LoVo (cell line): Measurements from ENCODE around the gene MRNIP.

ENCODE experiments used
- DNase-seq: peaks from one replicate; pipeline ENCODE4 v3.0.0-alpha.2; 2016; ENCODE audit warnings: low spot score

The MRNIP gene, protein sequence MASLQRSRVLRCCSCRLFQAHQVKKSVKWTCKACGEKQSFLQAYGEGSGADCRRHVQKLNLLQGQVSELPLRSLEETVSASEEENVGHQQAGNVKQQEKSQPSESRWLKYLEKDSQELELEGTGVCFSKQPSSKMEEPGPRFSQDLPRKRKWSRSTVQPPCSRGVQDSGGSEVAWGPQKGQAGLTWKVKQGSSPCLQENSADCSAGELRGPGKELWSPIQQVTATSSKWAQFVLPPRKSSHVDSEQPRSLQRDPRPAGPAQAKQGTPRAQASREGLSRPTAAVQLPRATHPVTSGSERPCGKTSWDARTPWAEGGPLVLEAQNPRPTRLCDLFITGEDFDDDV

DNA sequence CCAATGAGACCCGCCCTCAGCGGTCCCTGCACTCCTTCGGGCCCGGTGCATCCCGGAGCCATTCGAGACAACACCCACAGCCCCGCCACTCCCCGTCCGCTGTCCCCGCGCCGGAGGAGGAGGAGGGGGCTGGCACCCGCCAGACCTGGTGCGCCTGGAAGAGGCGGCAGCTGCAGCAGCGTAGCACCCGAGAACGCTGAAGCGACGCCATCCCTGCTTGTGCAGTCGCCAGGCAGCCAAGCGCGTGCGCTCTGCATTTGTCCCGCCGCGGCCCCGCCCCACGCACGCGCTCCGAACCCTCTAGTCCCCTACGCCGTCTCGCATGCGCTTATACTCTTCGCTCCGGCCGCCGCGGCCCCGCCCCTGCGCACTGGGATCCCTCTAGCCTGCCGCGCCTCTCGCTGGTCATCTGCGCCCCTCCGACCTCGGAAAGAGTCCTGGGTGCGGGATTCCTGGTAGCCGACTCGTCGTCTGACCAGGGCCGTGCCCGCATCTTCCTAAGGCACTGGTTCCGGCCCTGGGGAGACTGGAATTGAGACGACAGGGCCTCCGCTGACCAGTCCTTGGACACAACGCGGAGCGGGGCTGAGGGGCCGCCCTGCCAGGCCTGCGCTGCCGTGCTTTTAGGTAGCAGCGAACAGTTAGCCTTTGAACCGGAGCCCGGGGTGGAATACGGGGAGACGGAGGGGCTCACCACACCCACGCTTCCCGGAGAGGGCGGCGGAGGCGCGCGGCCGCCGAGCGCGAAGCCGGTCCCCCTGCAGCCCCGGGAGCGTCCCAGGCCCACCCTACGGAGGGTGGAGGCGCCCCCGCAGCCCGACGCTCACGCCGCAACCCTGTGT is at the start of gene MRNIP:
Gene MRNIP (minus strand): TSS at position 232 of the 842 bp plus-strand sequence. CDS start 21 bp downstream, at position 211.
- DNase-seq = peak; percentile 98

DNA sequence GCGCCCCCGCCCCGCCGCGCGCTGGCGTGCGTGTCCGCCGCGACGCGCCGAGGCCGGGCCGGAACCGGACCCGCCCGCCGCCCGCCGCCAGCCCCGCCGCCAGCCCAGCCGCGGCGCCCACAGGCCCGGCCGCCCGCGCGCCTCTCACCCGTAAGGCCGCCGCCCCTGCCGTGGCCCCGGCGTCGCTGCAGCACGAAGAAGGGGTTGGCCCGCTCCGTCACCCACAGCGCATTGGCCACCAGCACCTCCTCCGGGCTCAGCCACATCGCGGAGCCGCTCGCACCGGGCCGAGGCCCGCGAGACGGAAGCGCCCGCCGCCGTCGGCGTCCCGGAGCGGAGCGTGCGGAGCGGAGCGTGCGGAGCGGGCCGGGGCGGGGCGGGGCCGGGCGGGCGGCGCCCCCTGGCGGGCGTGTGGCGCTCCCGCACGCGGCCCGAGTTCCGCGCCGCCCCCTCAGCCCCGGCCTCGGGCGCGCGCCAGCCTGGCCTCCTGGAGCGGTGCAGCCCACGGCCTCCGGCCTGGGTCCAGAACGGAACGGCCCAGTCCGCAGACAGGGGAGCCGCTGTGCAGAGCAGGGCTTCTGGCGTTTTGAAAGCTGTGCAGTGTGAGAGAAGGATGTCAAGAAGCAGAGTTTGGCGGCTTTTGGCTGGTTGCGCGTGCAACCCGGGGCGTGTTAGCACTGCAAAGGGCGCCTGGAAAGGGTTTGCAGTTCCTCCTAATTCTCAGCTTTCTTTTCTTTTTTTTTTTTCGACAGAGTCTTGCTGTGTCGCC is 49.1 kb upstream of the MRNIP start, which contains the start of gene TBC1D9B:
Gene TBC1D9B (minus strand): TSS at position 342 of the 769 bp plus-strand sequence. CDS start 76 bp downstream, at position 266.
- DNase-seq = peak; percentile 86

DNA sequence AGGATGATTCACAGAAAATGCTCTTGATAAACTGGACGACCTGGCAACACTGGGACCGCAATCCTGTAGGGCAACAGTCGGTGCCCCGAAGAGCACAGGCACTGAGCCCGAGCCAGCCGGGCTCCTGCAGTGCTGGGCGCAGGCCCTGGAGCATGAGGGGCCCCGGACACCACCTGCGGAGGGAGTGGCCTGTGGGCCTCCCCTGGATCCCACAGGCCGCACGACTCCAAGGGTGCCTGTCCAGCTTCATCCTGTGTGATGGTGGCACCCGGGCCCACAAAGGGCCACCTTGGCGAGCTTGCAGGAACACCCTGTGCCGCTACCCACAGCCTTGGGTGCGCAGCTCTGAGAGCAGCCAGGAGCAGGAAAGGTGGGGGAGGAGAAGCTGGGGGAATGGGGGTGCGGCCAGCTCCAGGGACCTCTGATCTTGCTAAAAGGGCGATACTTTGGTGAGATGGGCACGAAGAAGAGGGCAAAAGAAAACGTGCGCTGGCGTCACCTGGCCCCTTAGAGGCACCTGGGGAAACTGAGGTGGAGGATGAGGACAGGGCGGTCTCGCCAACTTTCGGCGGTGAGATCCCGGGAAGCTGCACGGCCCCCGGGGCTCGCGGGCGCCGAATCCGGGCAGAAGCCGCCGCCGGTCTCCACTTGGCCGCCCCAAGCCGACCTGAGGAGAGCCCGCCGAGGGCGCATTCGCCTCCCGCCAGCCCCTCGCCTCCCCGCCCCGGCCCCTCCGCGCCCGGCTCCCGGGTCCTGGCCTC is 48.4 kb upstream of the MRNIP start:
- peak; percentile 28 for DNase-seq

DNA sequence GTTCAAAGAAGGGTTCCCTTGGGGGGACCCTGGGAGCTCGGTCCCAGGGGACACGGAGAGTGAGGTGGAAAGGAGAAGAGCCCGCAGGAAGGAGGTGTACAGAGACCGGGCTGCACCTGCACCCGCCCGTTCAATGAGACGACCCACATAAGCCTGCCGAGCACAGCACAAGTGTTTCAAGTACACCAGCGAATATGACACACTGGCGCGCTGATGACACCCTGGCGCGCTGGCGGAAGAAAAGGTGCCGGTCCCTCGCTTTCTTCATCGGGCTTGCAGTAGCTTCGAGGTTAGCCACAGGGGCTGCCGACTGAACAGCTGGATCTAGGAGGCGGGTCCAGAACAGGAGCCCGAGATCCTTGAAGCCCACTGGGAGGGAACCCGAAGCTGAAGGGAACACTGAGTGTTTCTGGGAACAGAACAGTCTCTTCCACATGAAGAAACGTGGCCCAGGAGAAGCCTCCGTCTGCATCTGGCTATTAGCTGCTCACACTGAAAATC is 47.7 kb upstream of the MRNIP start:
- no peak for DNase-seq

DNA sequence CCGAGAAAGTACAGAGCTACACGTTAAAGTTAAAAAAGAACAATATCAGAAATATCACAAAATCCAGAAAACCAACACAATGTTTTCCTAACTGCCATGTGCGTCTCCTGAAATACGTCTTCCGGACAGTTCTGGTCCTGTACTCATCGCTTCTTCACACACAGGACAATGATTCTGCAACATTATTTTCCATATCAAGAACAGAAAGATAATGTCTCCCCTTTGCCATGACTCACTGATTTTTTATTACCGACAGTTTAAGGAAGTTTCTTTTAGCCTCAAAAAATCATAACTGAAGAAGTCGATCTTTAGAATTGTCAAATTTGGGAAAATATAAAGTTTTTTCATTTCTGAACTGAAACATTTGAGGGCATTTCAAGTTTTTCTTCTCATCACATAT is 46.5 kb upstream of the MRNIP start:
- DNase-seq = no peak

DNA sequence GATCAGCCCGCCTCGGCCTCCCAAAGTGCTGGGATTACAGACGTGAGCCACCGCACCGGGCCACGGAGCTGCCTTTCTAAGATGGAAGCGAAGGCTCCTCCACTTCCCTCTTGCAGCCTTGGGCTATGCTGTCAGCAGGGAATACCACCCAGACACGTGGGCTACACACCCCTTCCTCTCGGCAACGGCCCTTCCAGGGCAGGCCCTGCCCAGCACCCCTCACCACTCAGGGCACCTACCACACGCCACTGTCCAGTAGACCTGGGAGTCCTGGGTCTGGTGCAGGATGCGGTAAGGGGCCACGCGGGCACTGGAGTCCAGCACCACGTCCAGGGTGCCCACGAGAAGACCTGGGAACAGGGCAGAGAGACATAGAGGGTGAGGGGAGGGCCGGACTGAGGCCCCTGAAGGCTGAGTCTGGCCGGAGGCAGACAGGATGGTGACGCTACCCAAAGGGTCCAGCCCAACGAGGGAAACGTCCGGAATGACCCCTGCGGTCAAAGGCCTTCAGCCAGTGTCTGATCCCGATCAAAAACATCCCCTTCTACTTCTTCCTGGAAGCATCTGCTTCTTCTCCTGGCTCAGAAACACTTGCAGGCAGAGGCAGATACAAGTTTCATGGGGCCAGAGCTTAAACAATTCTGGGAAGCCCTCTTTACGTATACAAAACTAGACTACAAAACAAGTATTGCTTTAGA is 46.0 kb upstream of the MRNIP start:
- no peak for DNase-seq

DNA sequence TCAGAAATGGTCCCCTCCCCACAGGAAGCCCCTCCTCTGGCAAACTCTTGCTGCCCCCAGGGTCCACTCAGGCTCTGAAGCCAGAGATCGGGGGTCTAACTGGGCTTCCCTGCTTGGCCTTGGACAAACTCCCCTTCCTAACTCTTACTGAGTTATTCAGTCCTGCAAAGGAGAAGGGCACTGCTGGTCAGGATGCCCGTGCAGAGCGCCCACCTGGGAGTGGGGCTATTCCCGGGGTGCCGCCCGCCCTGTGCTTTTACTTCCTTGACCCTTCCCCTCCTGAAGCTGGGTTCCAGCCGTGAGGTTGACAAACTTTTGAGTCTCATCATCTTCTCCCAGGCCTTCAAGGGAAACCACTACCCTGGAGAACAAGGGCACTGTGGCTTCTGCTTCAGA is 44.1 kb upstream of the MRNIP start:
- DNase-seq = no peak

DNA sequence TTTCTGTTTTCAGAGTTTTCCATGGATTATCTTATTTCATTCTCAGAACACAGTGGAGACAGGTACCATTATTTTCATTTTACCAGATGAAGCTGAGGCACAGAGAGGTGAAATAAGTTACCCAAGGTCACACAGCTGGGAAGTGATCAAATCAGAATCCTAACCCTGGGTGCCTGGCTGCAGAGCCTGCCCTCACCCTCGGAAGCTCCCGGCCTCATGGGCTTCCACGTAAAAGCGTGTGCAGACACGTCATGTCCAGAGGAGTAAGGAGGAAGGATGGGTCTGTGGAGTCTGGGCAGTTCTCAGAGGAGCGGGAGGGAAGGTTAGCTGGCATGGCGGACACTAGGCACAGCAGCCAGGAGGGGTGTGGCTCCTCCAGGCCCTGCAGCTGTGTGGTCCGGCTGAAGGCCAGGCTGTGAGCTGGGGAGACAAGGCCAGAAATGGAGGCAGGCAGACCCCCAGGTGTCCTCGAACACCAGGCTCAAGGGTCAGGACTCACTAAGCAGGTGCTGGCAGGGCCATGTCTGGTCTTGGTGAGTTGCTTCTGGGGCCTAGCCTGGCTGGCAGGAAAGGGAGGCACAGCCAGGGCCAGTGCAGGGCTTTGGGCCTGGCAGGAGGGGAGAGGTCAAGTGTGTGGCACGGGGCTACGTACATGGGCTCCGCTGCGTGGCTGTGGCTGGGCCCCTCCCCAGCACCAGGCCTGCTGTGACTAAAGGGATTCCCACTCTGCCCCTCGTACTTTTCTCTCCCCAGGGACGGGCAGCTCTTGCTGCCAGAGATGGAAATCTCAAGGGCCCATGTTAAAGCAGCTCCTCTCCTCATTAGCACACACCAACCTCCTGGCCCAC is 43.5 kb upstream of the MRNIP start:
- no peak for DNase-seq

DNA sequence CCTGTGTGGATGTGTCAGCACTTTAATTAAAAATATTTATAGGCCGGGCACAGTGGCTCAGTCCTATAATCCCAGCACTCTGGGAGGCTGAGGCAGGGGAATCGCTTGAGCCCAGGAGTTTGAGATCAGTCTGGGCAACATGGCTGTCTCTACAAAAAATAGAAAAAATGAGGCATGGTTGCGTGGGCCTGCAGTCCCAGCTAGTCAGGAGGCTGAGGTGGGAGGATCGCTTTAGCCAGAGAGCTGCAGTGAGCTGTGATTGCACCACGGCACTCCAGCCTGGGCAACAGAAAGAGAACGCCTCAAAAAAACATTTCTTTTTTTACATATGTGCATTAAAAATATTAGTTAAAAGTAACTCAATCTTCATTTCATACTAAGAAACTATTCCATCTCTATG is 42.8 kb upstream of the MRNIP start:
- DNase-seq = no peak

DNA sequence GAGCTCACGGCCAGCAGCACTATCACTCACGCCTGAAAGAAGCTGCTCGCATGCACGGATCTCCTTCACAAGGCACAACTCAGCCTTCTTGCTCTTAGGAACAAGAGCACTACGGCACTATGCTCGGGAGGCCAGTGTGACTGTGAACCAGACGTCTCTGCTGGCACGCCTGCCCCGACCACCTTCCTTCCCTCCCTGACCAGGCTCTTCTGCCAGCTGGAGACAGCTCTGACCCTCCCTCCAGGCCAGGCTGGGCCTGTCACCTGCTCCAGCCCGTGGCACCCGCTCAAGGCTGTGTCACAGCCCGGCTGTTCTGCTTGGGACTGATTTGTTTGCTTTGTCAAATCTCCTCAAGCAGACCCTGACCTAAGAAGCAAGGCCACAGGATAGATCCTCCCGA is 42.1 kb upstream of the MRNIP start:
- no peak for DNase-seq

DNA sequence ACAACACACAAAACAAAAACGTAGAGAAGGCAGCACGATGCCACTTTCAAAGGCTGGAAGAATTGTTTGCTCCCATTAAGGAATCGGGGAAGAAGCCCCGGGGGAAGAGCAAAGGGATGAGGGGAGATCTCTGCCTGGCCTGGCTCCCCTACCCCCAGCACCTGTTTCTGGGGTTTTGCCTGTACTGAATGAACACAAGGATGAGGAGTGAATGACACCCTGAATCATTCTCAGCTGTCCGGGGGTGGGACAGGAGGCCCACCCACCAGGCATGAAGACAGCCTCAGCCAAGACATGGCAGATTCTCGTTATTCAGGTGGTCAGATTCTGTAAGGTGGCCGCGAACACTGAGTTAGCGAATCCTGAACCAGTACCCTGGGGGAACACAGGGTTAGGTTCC is 41.6 kb upstream of the MRNIP start:
- no peak for DNase-seq

DNA sequence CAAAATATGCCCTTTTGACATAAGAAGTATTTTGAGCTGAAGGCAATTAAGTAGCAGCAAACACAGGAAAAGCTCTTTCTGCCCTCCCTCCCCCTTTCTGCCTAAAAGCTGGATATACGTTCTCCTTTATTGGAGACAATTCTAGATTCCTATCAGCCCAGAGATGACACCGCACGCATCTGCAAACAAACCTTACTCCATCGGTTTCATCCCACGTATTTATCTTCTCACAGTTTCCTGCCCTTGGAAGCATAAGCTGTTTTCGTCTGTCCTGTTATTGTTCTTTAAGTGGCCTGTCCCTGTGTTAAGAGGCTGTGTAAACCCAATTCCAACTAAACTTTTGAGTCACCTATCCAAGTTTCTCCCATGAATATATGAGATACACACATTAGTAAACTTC is 37.2 kb upstream of the MRNIP start:
- no peak for DNase-seq

DNA sequence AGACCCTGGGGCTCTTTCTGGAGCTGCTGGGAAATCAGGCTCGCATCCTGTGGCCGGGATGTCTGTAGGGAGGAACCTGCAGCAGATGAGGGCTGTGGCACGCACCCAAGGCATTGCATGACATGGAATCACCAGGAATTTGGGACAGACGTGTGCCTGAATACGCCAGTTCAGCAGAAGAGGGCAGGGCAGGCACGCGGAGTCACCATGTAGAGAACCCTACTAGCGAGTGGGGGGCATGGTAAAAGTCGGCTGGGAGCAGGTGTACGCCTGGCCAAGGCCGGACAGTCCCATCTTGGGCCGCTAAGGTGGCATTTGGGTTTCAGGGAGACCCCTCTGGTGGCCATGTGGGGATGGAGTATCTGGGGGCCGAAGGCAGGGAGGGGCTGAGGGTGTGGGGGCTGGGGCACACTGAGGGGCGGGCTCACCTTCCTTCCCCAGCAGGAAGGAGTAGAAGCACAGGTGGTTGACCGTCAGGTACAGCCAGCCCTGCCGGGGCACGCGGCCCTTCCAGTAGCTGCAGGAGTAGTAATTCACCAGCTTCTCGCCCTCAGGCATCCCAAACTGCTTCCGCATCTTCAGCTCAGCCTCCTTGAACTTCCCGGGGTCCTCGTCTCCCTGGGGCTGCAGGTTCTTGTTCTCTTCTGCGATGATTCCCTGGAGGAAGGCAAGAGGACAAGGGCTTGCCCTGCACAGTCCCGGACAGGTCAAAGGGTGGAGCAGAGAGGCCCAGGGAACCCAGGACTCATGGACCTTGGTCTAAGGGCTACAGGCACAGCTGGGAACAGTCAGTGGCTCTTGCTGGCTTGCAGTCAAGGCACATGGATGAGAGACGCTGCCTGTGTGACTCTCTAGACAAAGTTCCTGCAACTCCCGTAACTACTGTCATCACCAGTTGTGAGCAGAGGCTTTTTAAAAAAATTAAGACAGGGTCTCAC is 35.6 kb upstream of the MRNIP start:
- DNase-seq = no peak

DNA sequence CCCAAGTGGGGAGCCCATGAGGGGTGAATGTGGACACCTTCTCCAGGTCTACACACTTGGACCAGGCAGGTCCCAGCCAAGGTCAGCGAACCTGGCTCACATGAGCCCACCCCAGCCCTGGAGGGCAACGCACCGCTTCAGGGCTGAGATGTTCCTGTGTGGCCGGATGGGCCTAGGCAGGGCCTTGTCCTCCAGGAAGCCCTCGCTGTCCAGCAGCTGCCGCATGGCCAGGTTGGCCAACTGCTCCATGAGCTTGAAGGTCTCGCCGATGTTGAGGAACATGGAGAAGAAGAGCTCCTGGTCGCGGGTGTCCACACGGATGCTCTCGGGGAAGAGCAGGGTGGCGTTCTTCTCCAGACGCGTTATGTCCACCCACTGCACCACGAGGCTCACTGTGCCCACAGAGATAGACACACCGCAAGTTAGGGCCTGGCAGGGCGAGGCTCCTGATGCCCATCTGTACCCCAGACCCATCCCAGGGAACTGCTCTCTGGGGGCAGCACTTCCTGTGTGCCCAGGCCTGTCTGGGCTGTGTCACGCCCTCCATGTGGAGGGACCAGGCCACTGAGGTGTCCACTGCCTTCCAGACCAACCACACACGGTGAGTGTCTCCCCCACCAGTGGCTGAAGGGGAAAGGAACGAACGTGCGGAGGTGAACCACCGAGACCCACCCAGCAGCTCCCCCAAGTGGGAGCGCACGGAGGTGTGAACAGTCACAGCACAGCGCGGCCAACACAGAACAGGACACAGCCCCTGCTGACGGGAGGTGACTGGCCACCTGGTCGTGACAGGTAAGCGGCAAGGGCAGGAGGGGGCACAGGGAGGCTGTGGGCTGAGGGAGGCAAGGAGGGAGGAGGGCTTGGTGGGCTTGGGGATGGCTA is 34.7 kb upstream of the MRNIP start:
- DNase-seq = no peak

DNA sequence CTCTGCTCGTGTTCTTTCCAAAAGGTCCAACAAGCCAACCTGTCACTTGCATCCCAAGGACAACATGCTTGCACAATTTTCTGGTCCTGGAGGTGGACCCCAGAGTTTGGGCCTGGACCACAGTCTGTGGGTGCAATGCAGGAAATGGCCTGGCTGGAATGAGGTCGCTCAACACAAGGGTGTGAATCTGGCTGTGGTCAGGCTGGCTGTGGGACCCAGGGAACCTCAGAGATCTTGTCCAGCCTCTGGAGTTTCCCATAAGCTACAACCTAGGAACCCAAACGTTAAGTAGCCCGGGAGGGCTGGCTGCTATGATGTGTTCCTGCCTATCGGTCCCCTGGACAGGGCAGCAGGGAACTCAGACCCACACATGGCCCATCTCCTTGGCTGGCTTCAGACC is 33.6 kb upstream of the MRNIP start:
- no peak for DNase-seq

DNA sequence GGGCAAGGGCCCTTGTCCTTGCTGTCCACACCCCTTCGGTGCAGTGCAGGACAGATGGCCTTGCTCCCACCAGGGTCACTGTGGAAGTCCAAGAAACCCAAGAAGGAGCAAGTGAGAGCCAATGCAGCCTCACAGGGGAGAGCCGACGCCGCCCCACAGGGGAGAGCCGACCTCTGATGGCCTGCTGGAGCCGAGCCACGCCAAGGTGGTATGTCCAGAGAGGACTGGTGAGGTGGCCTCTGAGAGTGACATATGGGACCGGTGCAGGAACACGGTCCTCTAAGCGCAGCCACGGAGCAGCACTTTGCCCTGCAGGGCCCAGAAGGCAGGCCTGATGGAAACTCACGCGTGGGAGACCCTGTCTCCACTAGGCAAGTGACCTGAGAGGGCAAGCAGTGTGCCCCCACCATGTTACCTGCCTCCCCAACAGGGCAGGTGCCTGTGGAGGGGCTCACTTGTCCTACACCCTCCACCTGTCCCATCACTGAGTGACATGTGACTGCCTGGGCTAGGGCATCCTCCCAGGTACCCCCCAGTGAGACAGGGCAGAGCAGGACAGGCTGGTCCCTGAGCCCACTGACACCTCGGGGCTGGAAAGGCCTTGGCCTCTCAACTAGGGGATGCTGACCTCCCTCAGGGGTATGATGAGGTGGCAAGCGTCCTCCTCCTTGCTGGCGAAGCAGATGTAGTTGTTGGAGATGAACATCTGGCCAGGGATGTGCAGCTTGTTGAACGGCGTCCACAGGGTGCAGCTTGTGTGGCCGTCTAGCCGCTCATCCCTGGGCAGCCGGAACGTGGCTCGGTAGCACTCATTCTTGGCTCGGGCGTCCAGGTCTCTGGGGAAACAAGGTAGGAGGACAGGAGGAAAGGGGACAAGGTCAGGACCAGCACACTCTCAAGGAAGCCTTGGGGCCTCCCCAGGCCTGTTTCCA is 32.4 kb upstream of the MRNIP start:
- no peak for DNase-seq

DNA sequence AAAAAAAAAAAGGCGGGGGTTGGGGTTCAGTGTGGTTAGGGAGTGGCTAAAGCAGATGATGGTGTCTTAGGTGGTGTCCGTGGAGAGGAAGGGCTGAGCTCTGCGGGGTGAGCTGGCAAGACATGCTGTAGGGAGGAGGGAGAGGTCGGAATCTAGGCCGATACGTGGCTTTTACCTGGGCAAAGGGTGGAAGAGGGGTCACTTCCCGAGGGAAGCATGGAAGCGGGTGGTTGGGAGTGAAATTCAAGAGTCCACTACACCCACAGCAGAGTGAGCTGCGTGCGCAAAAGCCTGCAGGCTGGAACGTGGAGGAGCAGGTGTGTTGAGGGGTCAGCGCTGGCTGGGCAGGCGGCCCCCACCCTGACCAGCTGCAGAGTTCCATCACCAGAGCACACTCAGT is 31.3 kb upstream of the MRNIP start:
- no peak for DNase-seq
